ENCODE data around the gene CDK5R2. TPM values are rescaled to one million over a fixed set of nuclear protein-coding genes. Genes with fewer than 3 reads are reported as not detected.

Gene CDK5R2
- total RNA-seq, 1 donor from 2014 or later = 5.1 TPM

DNA sequence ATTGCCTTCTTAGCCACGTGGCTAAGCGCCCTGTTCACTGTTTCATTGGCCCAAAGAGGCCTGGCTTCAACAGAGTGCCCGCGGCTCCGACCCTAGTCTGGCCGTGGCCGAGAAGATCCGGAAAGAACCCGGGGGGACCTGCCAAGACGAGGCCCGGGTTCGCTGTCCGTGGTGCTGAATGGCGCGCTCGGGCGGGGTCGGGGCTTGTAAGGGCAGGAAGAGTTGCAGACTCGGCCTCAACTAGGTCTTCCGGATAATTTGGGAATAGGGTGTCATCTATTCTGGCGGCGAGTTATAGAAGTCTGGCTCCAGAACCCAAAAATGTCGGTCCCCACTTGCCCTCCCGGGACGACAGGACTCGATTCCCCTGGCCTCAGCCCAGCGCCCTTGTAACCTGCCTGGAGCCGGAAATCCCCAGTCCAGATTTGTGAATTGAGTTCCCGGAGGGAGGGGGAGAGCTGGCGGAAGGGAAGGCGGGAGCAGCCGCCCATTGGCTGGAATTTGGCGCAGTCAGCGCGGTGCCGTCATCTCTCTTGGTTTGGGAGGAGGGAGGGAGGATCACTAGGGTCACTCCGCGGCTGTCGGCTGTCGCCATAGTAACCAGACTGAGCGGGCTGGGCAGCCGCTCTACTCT lies 3.5 kb downstream of the CDK5R2 start:
- TF ChIP-seq, protein P1, sequence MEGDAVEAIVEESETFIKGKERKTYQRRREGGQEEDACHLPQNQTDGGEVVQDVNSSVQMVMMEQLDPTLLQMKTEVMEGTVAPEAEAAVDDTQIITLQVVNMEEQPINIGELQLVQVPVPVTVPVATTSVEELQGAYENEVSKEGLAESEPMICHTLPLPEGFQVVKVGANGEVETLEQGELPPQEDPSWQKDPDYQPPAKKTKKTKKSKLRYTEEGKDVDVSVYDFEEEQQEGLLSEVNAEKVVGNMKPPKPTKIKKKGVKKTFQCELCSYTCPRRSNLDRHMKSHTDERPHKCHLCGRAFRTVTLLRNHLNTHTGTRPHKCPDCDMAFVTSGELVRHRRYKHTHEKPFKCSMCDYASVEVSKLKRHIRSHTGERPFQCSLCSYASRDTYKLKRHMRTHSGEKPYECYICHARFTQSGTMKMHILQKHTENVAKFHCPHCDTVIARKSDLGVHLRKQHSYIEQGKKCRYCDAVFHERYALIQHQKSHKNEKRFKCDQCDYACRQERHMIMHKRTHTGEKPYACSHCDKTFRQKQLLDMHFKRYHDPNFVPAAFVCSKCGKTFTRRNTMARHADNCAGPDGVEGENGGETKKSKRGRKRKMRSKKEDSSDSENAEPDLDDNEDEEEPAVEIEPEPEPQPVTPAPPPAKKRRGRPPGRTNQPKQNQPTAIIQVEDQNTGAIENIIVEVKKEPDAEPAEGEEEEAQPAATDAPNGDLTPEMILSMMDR (IDR thresholded peaks at IDR 0.05; ENCODE audit: unreplicated experiment) = no peak
- no peaks in the 10 kb centered on the region for H3K36me3 Mint-ChIP-seq (ENCODE audit: insufficient read depth)
- peaks cover 20% of the 10 kb centered on the region for H3K4me1 Mint-ChIP-seq (ENCODE audit: low read depth)
- H3K27me3 Mint-ChIP-seq = peaks cover 58% of the 10 kb centered on the region
- peak overlapping the region; percentile 90 for H3K27ac Mint-ChIP-seq
- peak; percentile 91 for DNase-seq (ENCODE audit: low spot score, unreplicated experiment)
- peak overlapping the region; percentile 78 for H3K4me3 Mint-ChIP-seq (ENCODE audit: low read depth)
- H3K9me3 Mint-ChIP-seq (ENCODE audit: low read depth) = no peaks in the 10 kb centered on the region

DNA sequence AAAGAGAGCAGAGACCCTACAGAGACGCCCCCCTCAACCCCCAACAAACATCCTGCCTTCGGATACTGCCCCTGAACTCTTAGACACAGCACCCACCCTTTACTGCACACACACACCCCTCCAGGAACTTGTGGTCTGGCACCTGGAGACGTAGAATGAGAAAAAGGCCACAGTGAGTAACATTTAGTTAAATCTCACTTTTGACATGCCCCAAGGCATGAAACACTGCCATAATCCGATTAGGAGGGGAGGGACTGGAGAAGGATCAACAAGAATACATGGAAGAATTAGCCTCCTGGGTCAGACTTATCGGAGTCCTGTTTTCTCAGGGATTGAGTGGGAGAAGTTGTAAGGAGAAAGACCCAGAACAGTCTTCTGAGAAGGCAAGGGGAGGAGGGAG lies 4.1 kb downstream of the CDK5R2 start:
- TF ChIP-seq, protein P1 (IDR thresholded peaks at IDR 0.05; ENCODE audit: unreplicated experiment) = no peak
- Mint-ChIP-seq H3K27ac (peak overlapping the region; percentile 90), H3K27me3 (peaks cover 57% of the 10 kb centered on the region), H3K4me1 (ENCODE audit: low read depth) (peaks cover 20% of the 10 kb centered on the region), H3K4me3 (ENCODE audit: low read depth) (peak overlapping the region; percentile 78), H3K36me3 (ENCODE audit: insufficient read depth) (no peaks in the 10 kb centered on the region), H3K9me3 (ENCODE audit: low read depth) (no peaks in the 10 kb centered on the region)
- DNase-seq (ENCODE audit: low spot score, unreplicated experiment) = no peak

DNA sequence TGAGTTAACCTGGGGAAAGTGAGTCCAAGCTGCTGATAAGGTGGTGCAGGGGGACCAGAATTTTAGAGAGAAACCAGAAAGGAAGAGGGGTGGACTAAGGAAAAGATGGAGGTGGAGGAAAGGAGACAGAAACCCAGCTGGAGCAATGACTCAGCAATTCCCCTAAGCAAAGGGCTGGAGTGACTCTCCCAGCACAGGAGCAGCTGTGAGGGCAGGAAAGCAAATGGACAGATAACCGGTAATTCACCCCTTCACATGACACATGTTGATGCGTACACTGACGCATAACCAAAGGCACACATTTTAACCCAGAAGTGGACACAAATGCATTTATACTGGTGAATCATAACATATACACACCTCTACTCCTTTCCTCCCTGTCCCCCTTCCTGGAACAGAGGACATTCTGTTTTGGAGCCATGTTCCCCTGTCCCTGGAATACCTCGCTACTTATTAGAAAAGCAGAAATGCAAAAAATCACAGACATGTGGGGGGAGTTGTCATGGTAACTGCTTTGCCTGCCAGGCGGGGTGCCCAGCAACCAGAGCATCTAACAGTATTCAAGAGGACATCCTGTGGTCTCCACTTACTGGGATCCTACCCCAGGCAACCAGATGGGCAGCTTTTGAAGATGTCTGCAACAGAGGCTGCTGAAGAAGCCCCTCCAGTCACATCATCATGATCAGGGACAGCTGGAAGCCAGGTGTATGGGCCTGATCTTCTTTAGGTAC lies 4.7 kb downstream of the CDK5R2 start:
- no peaks in the 10 kb centered on the region for H3K36me3 Mint-ChIP-seq (ENCODE audit: insufficient read depth)

DNA sequence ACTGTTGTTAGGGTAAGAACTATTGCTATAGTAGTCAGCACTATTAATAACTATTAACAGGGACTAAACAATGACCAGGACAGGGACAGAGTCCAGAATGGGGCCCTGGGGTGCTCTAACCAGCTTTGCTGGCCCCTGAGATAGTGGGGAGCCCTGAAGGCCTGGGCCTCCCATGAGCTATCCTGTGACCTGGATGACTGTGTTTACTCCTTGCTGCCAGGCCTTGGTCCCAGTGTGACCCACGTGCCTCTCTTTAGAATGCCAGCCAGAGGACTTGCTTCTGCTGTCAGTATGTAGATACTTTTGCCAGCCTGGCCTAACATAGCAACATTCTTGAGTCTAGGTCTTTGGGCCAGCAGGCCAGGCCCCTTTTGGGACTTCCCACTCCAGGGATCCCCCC lies 11.4 kb downstream of the CDK5R2 start:
- H3K4me3 Mint-ChIP-seq (ENCODE audit: low read depth) = no peak overlapping the region

More for the DNA sequence above, 4.7 kb downstream of the CDK5R2 start:
- TF ChIP-seq, protein P1 (IDR thresholded peaks at IDR 0.05; ENCODE audit: unreplicated experiment) = no peak
- Mint-ChIP-seq H3K4me1 (ENCODE audit: low read depth) (peaks cover 17% of the 10 kb centered on the region), H3K9me3 (ENCODE audit: low read depth) (no peaks in the 10 kb centered on the region), H3K27me3 (peaks cover 55% of the 10 kb centered on the region), H3K27ac (peak overlapping the region; percentile 90), H3K4me3 (ENCODE audit: low read depth) (peak overlapping the region; percentile 17)
- DNase-seq (ENCODE audit: low spot score, unreplicated experiment) = no peak

DNA sequence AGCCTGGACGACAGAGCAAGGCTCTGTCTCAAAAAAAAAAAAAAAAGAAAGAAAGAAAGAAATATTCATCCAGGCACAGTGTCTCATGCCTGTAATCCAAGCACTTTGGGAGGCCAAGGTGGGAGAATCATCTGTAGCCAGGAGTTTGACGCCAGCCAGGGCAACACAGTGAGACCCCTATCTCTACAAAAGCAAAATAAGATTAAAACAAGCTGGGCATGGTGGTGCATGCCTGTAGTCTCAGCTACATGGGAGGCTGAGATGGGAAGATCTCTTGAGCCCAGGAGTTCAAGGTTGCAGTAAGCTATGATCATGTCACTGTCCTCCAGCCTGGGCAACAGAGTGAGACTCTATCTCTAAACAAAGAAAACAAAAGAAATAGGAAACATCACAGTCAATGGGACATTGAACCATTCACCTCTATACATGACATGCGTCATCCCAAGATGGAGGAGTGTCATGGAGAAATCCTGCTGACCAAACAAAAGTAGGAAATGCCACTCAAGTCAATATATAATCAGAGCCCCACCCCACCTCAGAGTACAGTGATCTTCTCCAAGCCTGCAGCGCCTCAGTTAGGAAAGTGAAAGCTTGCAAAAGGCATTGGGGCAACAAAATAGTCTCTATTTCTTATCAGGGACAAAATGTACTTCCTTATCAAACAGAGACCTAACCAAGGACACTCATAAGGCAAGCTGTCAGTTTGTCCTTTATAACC lies 15.8 kb downstream of the CDK5R2 start:
- TF ChIP-seq, protein P1 (IDR thresholded peaks at IDR 0.05; ENCODE audit: unreplicated experiment) = no peak
- DNase-seq (ENCODE audit: low spot score, unreplicated experiment) = no peak
- Mint-ChIP-seq H3K4me1 (ENCODE audit: low read depth) (no peaks in the 10 kb centered on the region), H3K4me3 (ENCODE audit: low read depth) (no peak overlapping the region), H3K27me3 (peaks cover 84% of the 10 kb centered on the region), H3K9me3 (ENCODE audit: low read depth) (no peaks in the 10 kb centered on the region), H3K36me3 (ENCODE audit: insufficient read depth) (no peaks in the 10 kb centered on the region), H3K27ac (no peak overlapping the region)

More for the DNA sequence above, 11.4 kb downstream of the CDK5R2 start:
- Mint-ChIP-seq H3K36me3 (ENCODE audit: insufficient read depth) (no peaks in the 10 kb centered on the region), H3K4me1 (ENCODE audit: low read depth) (no peaks in the 10 kb centered on the region), H3K9me3 (ENCODE audit: low read depth) (no peaks in the 10 kb centered on the region), H3K27ac (no peak overlapping the region), H3K27me3 (peaks cover 77% of the 10 kb centered on the region)
- no peak for DNase-seq (ENCODE audit: low spot score, unreplicated experiment)
- TF ChIP-seq, protein P1 (IDR thresholded peaks at IDR 0.05; ENCODE audit: unreplicated experiment) = no peak
